RWPE1 (cell line): ENCODE results near the gene NRG4.
"Not testable (repeated sequence)": the region's sequence is repeated elsewhere in the genome, so short reads cannot be mapped to it uniquely, and the experiment has no call there.

Experiments used
- CTCF ChIA-PET: fragments of 350-600 bp; sonication (Branson Sonifier 250); formaldehyde crosslinking; extraction: SDS; loops from one replicate; lab custom pipeline; 2021; lab: Yijun Ruan, JAX
- POLR2A ChIA-PET: fragments of 400-600 bp; formaldehyde crosslinking; extraction: SDS; loops from one replicate; lab custom pipeline; 2020; ENCODE audit warnings: antibody characterized with exemption; ENCODE audit not compliant: low non-redundant PET; lab: Yijun Ruan, JAX
- DNase-seq: peaks from one replicate; pipeline ENCODE4 v3.0.0; 2012; ENCODE audit warnings: low spot score
- H3K27ac ChIP-seq: fragments of 450-650 bp; 2 replicates; pipeline ENCODE4 v1.5.1; 2017
- TF ChIP-seq, protein P1 (sequence below): fragments of 450-650 bp; conservative IDR thresholded peaks from 2 replicates; pipeline ENCODE4 v1.5.1; 2017; ENCODE audit warnings: low read depth, mild to moderate bottlenecking

NRG4 gene

DNA sequence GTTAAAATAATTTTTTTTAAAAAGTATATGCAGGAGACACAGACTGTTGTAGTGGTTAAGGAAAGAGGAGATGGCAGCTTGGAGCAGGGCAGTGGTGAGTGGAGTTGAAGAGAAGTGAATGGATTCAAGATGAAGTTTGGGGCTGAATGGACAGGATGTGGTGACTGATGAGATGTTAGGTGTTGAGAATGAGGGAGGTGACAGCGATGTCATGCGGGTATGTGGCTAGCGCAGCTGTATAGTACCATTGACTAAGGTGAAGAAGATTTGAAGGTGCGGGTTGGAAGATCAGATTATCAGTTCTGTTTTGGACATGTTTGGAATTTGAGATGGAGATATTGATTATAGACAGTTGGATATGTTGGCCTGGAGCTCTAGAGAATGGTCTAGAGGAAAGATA is 88.5 kb downstream of the NRG4 start:
- TF ChIP-seq, protein P1, sequence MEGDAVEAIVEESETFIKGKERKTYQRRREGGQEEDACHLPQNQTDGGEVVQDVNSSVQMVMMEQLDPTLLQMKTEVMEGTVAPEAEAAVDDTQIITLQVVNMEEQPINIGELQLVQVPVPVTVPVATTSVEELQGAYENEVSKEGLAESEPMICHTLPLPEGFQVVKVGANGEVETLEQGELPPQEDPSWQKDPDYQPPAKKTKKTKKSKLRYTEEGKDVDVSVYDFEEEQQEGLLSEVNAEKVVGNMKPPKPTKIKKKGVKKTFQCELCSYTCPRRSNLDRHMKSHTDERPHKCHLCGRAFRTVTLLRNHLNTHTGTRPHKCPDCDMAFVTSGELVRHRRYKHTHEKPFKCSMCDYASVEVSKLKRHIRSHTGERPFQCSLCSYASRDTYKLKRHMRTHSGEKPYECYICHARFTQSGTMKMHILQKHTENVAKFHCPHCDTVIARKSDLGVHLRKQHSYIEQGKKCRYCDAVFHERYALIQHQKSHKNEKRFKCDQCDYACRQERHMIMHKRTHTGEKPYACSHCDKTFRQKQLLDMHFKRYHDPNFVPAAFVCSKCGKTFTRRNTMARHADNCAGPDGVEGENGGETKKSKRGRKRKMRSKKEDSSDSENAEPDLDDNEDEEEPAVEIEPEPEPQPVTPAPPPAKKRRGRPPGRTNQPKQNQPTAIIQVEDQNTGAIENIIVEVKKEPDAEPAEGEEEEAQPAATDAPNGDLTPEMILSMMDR, result no peak
- ChIA-PET CTCF (interaction anchor here (1.2 kb wide), 1 partner anchor 114 kb away, joined by 3 read pairs; no protein-coding TSS in a partner anchor), POLR2A (no interaction called here)
- no peak for DNase-seq
- no peak overlapping the region for H3K27ac ChIP-seq

DNA sequence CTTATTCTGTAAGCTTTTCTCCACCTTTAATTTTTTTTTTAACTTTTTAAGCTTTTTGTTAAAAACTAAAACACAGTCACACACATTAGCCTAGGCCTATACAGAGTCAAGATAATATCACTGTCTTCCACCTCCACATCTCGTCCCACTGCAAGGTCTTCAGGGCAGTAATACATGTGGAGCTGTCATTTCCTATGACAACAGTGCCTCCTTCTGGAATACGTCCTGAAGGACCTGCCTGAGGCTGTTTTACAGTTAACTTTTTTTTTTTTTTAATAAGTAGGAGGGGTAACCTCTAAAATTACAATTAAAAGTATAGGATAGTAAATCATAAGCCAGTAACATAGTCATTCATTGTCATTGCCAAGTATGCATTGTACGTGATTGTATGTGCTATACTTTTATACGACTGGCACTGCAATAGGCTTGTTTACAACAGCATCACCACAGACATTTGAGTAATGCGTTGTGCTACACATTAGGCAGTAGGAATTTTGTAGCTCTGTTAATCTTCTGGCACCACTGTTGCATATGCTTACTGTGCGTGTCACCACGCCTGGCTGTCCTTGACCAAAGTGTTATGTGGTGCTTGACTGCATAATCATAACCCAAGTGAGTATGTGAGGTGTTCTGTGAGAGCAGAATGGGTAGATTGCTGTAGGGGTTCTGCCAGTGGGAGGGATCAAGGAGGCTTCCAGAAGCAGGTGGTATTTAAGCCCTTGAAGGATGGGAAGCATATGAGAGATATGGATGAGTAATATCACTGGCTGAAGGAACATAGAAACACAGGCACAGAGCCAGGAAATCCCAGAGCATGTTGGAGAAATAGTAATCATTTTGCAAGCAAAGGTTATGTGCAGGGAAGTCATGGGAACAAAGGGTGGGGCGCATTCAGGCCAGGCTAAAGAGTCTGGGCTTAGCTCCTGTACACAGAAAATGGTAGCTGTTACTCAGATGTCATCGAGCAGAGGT is 90.2 kb downstream of the NRG4 start:
- H3K27ac ChIP-seq, result peak overlapping the region; percentile 59
- TF ChIP-seq, protein P1, result no peak; the same call in 1 of the 2 replicates
- ChIA-PET CTCF (interaction anchor here (0.5 to 1.6 kb wide), 13 partner anchors 13 to 1736 kb away, joined by 3 to 7 read pairs (median 3); no protein-coding TSS in a partner anchor), POLR2A (no interaction called here)
- peak; percentile 84 for DNase-seq

DNA sequence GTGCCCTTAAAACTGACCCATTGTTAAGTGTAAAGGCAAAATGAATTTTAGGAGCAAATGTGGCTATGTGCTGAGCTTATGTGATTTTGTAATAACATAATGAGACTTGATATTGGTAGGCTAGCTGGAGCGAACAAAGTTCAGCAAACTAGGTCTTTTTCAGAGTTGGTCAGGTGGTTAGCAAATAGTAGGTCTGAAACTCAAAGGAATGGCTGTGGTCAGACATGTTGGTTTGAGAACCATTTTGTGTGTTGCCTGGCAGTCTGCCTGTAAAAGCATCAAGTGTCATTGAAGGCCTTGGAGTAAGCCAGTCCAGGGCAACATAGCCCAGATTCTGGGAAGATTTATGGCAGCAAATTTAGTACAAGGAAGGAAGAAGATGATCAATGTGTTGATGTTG is 92.1 kb downstream of the NRG4 start:
- TF ChIP-seq, protein P1, result no peak
- POLR2A ChIA-PET, result no interaction called here

DNA sequence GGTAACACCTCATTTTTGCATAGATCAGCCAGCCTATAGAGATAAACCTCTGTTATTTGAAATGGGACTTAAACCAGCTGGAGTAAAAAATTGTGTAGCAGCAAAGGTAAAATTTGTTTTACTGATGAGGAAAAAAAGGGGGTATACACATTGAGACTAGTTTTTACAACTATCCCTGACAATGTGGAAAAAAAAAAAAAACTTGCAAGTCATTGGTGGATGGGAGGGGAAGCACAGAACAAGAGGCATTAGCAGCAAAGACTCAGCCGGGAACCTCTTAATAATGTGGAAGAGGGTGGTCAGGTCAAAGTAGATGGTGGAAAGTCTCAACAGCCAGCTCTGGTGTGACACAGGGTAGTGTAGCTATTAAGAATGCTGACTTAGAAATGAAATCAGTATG is 94.1 kb downstream of the NRG4 start:
- ChIA-PET CTCF (no interaction called here), POLR2A (no interaction called here)
- H3K27ac ChIP-seq, result no peak overlapping the region
- DNase-seq, result no peak
- TF ChIP-seq, protein P1, result no peak

More for the DNA sequence above, 92.1 kb downstream of the NRG4 start:
- no peak for DNase-seq
- CTCF ChIA-PET, result interaction anchor here (0.6 to 0.7 kb wide), 2 partner anchors 44 to 371 kb away, joined by 3 read pairs; no protein-coding TSS in a partner anchor
- H3K27ac ChIP-seq, result no peak overlapping the region

DNA sequence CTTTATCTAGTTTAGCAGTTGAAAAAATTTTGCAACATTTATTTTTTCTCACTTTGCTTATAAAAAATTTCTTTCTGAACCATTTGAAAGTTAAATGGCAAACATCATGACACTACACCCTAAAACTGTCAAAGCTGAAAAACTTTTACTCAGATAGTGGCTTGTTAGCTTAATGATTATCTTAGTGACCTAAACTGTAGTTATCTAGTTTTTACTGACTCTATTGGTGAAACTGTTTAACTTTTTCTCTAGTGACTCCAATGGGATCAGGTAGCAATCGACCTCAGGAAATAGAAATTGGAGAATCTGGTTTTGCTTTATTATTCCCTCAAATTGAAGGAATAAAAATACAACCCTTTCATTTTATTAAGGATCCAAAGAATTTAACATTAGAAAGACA is 95.2 kb downstream of the NRG4 start:
- CTCF ChIA-PET, result no interaction called here
- H3K27ac ChIP-seq, result no peak overlapping the region

DNA sequence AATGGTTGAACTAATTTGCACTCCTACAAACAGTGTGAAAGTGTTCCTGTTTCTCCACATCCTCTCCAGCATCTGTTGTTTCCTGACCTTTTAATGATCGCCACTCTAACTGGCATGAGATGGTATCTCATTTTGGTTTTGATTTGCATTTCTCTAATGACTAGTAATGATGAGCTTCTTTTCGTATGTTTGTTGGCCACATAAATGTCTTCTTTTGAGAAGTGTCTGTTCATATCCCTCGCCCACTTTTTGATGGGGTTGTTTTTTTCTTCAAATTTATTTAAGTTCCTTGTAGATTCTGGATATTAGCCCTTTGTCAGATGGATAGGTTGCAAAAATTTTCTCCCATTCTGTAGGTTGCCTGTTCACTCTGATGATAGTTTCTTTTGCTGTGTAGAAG is 101.9 kb downstream of the NRG4 start:
- DNase-seq, H3K27ac ChIP-seq, POLR2A ChIA-PET, CTCF ChIA-PET: not testable (repeated sequence)

More for the DNA sequence above, 95.2 kb downstream of the NRG4 start:
- no peak for DNase-seq
- TF ChIP-seq, protein P1, result no peak
- POLR2A ChIA-PET, result no interaction called here
